Neuronal stem cell (in vitro differentiated cells): ENCODE results near the gene MORC1.

Experiments
- DNase-seq: peaks from one replicate; pipeline ENCODE4 v3.0.0-alpha.2; 2013; ENCODE audit warnings: low spot score
- H2AFZ ChIP-seq: one replicate; pipeline ENCODE4 v1.6.1; 2013; ENCODE audit warnings: mild to moderate bottlenecking, low read length, inconsistent platforms
- H2AK5ac ChIP-seq: 2 replicates; pipeline ENCODE4 v1.6.1; 2013; ENCODE audit warnings: low read depth, mild to moderate bottlenecking, inconsistent platforms, low read length, moderate library complexity, mixed read lengths
- H2BK120ac ChIP-seq: 2 replicates; pipeline ENCODE4 v1.6.1; 2013; ENCODE audit warnings: low read depth, mild to moderate bottlenecking, inconsistent platforms, low read length, moderate library complexity, mixed read lengths
- H2BK12ac ChIP-seq: one replicate; pipeline ENCODE4 v1.6.1; 2013; ENCODE audit warnings: low read length, inconsistent platforms
- H2BK15ac ChIP-seq: 2 replicates; pipeline ENCODE4 v1.6.1; 2013; ENCODE audit warnings: mild to moderate bottlenecking, low read length, inconsistent platforms, mixed read lengths
- H2BK5ac ChIP-seq: one replicate; pipeline ENCODE4 v1.6.1; 2013; ENCODE audit warnings: inconsistent platforms, mild to moderate bottlenecking, low read length, moderate library complexity
- H3K14ac ChIP-seq: one replicate; pipeline ENCODE4 v1.6.1; 2013; ENCODE audit warnings: low read length, inconsistent platforms
- H3K18ac ChIP-seq: 2 replicates; pipeline ENCODE4 v1.6.1; 2013; ENCODE audit warnings: low read length, inconsistent platforms
- H3K23ac ChIP-seq: 2 replicates; pipeline ENCODE4 v1.6.1; 2013; ENCODE audit warnings: low read depth, mild to moderate bottlenecking, mixed read lengths, low read length, inconsistent platforms; ENCODE audit not compliant: poor library complexity
- H3K27ac ChIP-seq: replicated peaks from 3 replicates; pipeline ENCODE4 v1.5.1; 2013; ENCODE audit warnings: low read length, inconsistent platforms
- H3K27me3 ChIP-seq, 3 experiments: 2 replicates each; pipeline ENCODE4 v1.6.1; 2013; ENCODE audit warnings: low read length in 3 of 3, mild to moderate bottlenecking in 2 of 3, inconsistent platforms in 1 of 3, low read depth in 1 of 3, mixed read lengths in 1 of 3, moderate library complexity in 1 of 3; ENCODE audit not compliant: control insufficient read depth in 3 of 3, insufficient read depth in 3 of 3
- H3K36me3 ChIP-seq, 2 donors: replicated peaks in 1 of 2; 2 replicates each; pipeline ENCODE4 v1.6.1; 2013; ENCODE audit warnings: low read length in 2 of 2; ENCODE audit not compliant: control insufficient read depth in 2 of 2, insufficient read depth in 2 of 2
- H3K4ac ChIP-seq: 2 replicates; pipeline ENCODE4 v1.6.1; 2013; ENCODE audit warnings: inconsistent platforms, mild to moderate bottlenecking, low read length, moderate library complexity
- H3K4me1 ChIP-seq, 2 donors: 1 replicate in 1 of 2; 2 replicates in 1 of 2; pipeline ENCODE4 v1.6.1; 2013; ENCODE audit warnings: low read length in 2 of 2, low read depth in 1 of 2; ENCODE audit not compliant: control insufficient read depth in 2 of 2, insufficient read depth in 1 of 2
- H3K4me2 ChIP-seq: one replicate; pipeline ENCODE4 v1.6.1; 2013; ENCODE audit warnings: mild to moderate bottlenecking, low read length, inconsistent platforms; ENCODE audit not compliant: insufficient read depth, poor library complexity, severe bottlenecking
- H3K4me3 ChIP-seq, 2 donors: 2 replicates each; pipeline ENCODE4 v1.5.1; 2013; ENCODE audit warnings: low read length in 2 of 2, mild to moderate bottlenecking in 2 of 2, inconsistent platforms in 1 of 2, moderate library complexity in 1 of 2
- H3K79me1 ChIP-seq: one replicate; pipeline ENCODE4 v1.6.1; 2013; ENCODE audit warnings: low read depth, mild to moderate bottlenecking, inconsistent platforms, low read length, moderate library complexity
- H3K9ac ChIP-seq: one replicate; pipeline ENCODE4 v1.6.1; 2013; ENCODE audit warnings: mild to moderate bottlenecking, low read depth, low read length, inconsistent platforms; ENCODE audit not compliant: poor library complexity
- H3K9me3 ChIP-seq, 2 donors: replicated peaks in 1 of 2; 2 replicates each; pipeline versions ENCODE3 to v1.6.1; 2013; ENCODE audit warnings: low read length in 2 of 2, mild to moderate bottlenecking in 2 of 2, inconsistent platforms in 1 of 2, low read depth in 1 of 2, mixed read lengths in 1 of 2, moderate library complexity in 1 of 2; ENCODE audit not compliant: control insufficient read depth in 2 of 2, insufficient read depth in 1 of 2
- H4K8ac ChIP-seq: one replicate; pipeline ENCODE4 v1.6.1; 2013; ENCODE audit warnings: low read depth, mild to moderate bottlenecking, inconsistent platforms, low read length, moderate library complexity
- H4K91ac ChIP-seq: one replicate; pipeline ENCODE4 v1.6.1; 2013; ENCODE audit warnings: low read length, low read depth, mild to moderate bottlenecking, inconsistent platforms; ENCODE audit not compliant: poor library complexity
- WGBS, 2 donors: extraction: QIAGEN DNeasy Blood & Tissue Kit; methylation state at CpG; one replicate each; pipeline ENCODE4 v1.1.7; 2013; ENCODE audit warnings: missing lambda C conversion rate in 2 of 2, mixed read lengths in 1 of 2; ENCODE audit not compliant: insufficient read length in 2 of 2, insufficient replicate concordance in 1 of 2; ENCODE audit errors: extremely low coverage in 2 of 2; 5-methylcytosine and 5-hydroxymethylcytosine counted together

The MORC1 gene

GRCh38 chr3:108953700-108954099, 164.2 kb downstream of the MORC1 start, which contains the start of gene GUCA1C:
Gene GUCA1C, minus strand, starts transcription at chr3:108953879. Its CDS starts 117 bp downstream, at chr3:108953762.
- no peak within 1 kb of the TSS for H3K4me3 ChIP-seq
- H3K9me3 ChIP-seq, result no peaks in the 10 kb centered on the region
- no peak within 1 kb of the TSS for H3K18ac ChIP-seq
- no peak within 1 kb of the TSS for H3K4me2 ChIP-seq
- H4K91ac ChIP-seq, result no peak within 1 kb of the TSS
- H2BK15ac ChIP-seq, result no peak within 1 kb of the TSS
- no peak within 1 kb of the TSS for H3K14ac ChIP-seq
- no peak within 1 kb of the TSS for H2AK5ac ChIP-seq
- H2BK12ac ChIP-seq, result no peak within 1 kb of the TSS
- no peak within 1 kb of the TSS for H3K27ac ChIP-seq
- no peaks in the 10 kb centered on the region for H3K36me3 ChIP-seq
- H2BK120ac ChIP-seq, result no peak within 1 kb of the TSS
- H2BK5ac ChIP-seq, result no peak within 1 kb of the TSS
- no peaks in the 10 kb centered on the region for H3K79me1 ChIP-seq
- H3K4ac ChIP-seq, result no peak within 1 kb of the TSS
- H4K8ac ChIP-seq, result no peak within 1 kb of the TSS
- DNase-seq, result no peak
- no peak within 1 kb of the TSS for H3K23ac ChIP-seq
- H2AFZ ChIP-seq, result no peak within 1 kb of the TSS
- peaks cover 0 to 2% of the 10 kb centered on the region in 2 donors for H3K4me1 ChIP-seq
- no peaks in the 10 kb centered on the region for H3K27me3 ChIP-seq
- no peak within 1 kb of the TSS for H3K9ac ChIP-seq
- WGBS, 2 donors, result no CpG with 5 or more reads among the region's 1 CpG

- H3K4me1 ChIP-seq, result peaks cover 0 to 2% of the 10 kb centered on the region in 2 donors
- no peaks in the 10 kb centered on the region for H3K79me1 ChIP-seq
- H2AK5ac ChIP-seq, result no peak overlapping the region
- no peak overlapping the region for H3K9ac ChIP-seq
- H3K14ac ChIP-seq, result no peak overlapping the region
- no peak overlapping the region for H4K8ac ChIP-seq
- H3K9me3 ChIP-seq, result no peaks in the 10 kb centered on the region
- H2AFZ ChIP-seq, result no peak overlapping the region
- H2BK15ac ChIP-seq, result no peak overlapping the region
- no peak overlapping the region for H3K4me2 ChIP-seq
- H3K18ac ChIP-seq, result no peak overlapping the region
- H2BK5ac ChIP-seq, result no peak overlapping the region
- H2BK120ac ChIP-seq, result no peak overlapping the region
- H3K27ac ChIP-seq, result no peak overlapping the region
- H4K91ac ChIP-seq, result no peak overlapping the region
- H3K4ac ChIP-seq, result no peak overlapping the region
- H2BK12ac ChIP-seq, result no peak overlapping the region
- H3K36me3 ChIP-seq, result no peaks in the 10 kb centered on the region
- H3K23ac ChIP-seq, result no peak overlapping the region
- H3K27me3 ChIP-seq, result no peaks in the 10 kb centered on the region
- no peak for DNase-seq
- H3K4me3 ChIP-seq, result no peak overlapping the region
- no CpG with 5 or more reads among the region's 4 CpGs for WGBS, 2 donors
Observed at GRCh38 chr3:108953210-108953609, 164.7 kb downstream of the MORC1 start.

GRCh38 chr3:108951820-108952501, 166.0 kb downstream of the MORC1 start:
- no peak overlapping the region for H2BK120ac ChIP-seq
- no peaks in the 10 kb centered on the region for H3K79me1 ChIP-seq
- DNase-seq, result no peak
- H3K36me3 ChIP-seq, result no peaks in the 10 kb centered on the region
- H2BK12ac ChIP-seq, result no peak overlapping the region
- no peak overlapping the region for H3K9ac ChIP-seq
- no peak overlapping the region for H3K27ac ChIP-seq
- no peaks in the 10 kb centered on the region for H3K27me3 ChIP-seq
- no peak overlapping the region for H2BK15ac ChIP-seq
- WGBS, 2 donors, result no CpG with 5 or more reads among the region's 7 CpGs
- no peak overlapping the region for H2AK5ac ChIP-seq
- no peak overlapping the region for H2AFZ ChIP-seq
- no peak overlapping the region for H3K4me2 ChIP-seq
- no peak overlapping the region for H4K8ac ChIP-seq
- no peak overlapping the region for H3K18ac ChIP-seq
- H3K14ac ChIP-seq, result no peak overlapping the region
- no peak overlapping the region for H2BK5ac ChIP-seq
- H4K91ac ChIP-seq, result no peak overlapping the region
- peaks cover 0 to 2% of the 10 kb centered on the region in 2 donors for H3K4me1 ChIP-seq
- no peak overlapping the region for H3K4ac ChIP-seq
- H3K4me3 ChIP-seq, result no peak overlapping the region
- H3K9me3 ChIP-seq, result no peaks in the 10 kb centered on the region
- no peak overlapping the region for H3K23ac ChIP-seq

- H2BK120ac ChIP-seq, result no peak overlapping the region
- H4K91ac ChIP-seq, result no peak overlapping the region
- no peaks in the 10 kb centered on the region for H3K9me3 ChIP-seq
- no peak overlapping the region for H2AK5ac ChIP-seq
- H4K8ac ChIP-seq, result no peak overlapping the region
- no peak overlapping the region for H3K4ac ChIP-seq
- no peak overlapping the region for H2BK15ac ChIP-seq
- no peak overlapping the region for H3K4me2 ChIP-seq
- no peaks in the 10 kb centered on the region for H3K36me3 ChIP-seq
- H3K23ac ChIP-seq, result no peak overlapping the region
- no peaks in the 10 kb centered on the region for H3K79me1 ChIP-seq
- no peak for DNase-seq
- no peak overlapping the region for H2BK5ac ChIP-seq
- H3K4me1 ChIP-seq, result peaks cover 0 to 2% of the 10 kb centered on the region in 2 donors
- H3K18ac ChIP-seq, result no peak overlapping the region
- no peak overlapping the region for H2BK12ac ChIP-seq
- H3K9ac ChIP-seq, result no peak overlapping the region
- no peak overlapping the region for H3K27ac ChIP-seq
- no CpG with 5 or more reads among the region's 2 CpGs for WGBS, 2 donors
- no peaks in the 10 kb centered on the region for H3K27me3 ChIP-seq
- no peak overlapping the region for H2AFZ ChIP-seq
- H3K14ac ChIP-seq, result no peak overlapping the region
- no peak overlapping the region for H3K4me3 ChIP-seq
Observed at GRCh38 chr3:108947855-108948254, 170.1 kb downstream of the MORC1 start.
